Activated B cell treated with CpG ODN at 0.5 μM for 24 hours (primary cell): ENCODE measurements around the gene EPHA4. TPM values are rescaled to one million over a fixed set of nuclear protein-coding genes. Genes with fewer than 3 reads are reported as not detected.

Experiments used
- ATAC-seq: fragments of 200-7000 bp; cut with Tn5 transposase; one replicate; pipeline ENCODE4 v1.10.0; 2021; ENCODE audit warnings: low read depth, mild to moderate bottlenecking, moderate library complexity
- CTCF ChIA-PET: fragments of 350-600 bp; sonication (Branson Sonifier 250); formaldehyde crosslinking; loops from one replicate; lab custom pipeline; 2021; ENCODE audit warnings: antibody characterized with exemption; lab: Charles Lee
- POLR2A ChIA-PET: fragments of 350-600 bp; sonication (Branson Sonifier 250); formaldehyde crosslinking; loops from one replicate; lab custom pipeline; 2021; ENCODE audit warnings: antibody characterized with exemption; lab: Charles Lee
- DNase-seq: peaks from one replicate; pipeline ENCODE4 v3.0.0; 2022
- H3K27ac Mint-ChIP-seq: one replicate; pipeline ENCODE4 v1.8.0; 2020; ENCODE audit warnings: mixed read lengths
- H3K27me3 Mint-ChIP-seq: one replicate; pipeline ENCODE4 v1.8.0; 2021; ENCODE audit warnings: mixed read lengths
- H3K36me3 Mint-ChIP-seq: one replicate; pipeline ENCODE4 v1.8.0; 2021; ENCODE audit warnings: low read depth, mixed read lengths
- H3K4me1 Mint-ChIP-seq: one replicate; pipeline ENCODE4 v1.8.0; 2021; ENCODE audit warnings: mixed read lengths
- H3K4me3 Mint-ChIP-seq: one replicate; pipeline ENCODE4 v1.8.0; 2020; ENCODE audit warnings: mild to moderate bottlenecking, mixed read lengths
- H3K9me3 Mint-ChIP-seq: one replicate; pipeline ENCODE4 v1.8.0; 2020; ENCODE audit warnings: mixed read lengths
- CTCF ChIP-seq: fragments of 200-600 bp; IDR thresholded peaks from one replicate; pipeline ENCODE4 v1.8.0; 2022; ENCODE audit warnings: antibody characterized with exemption, mild to moderate bottlenecking
- intact Hi-C: fragments of 100-400 bp; cut with micrococcal nuclease; formaldehyde crosslinking; loops from one replicate; pipeline ENCODE4 v1.15.1; 2024
- total RNA-seq: library from RNA; stranded (reverse); gene quantifications from 2 replicates; pipeline ENCODE4 v1.2.3, GENCODE V29; 2022

Gene EPHA4
- total RNA-seq, 1 donor from 2014 or later: 26.4 TPM

DNA sequence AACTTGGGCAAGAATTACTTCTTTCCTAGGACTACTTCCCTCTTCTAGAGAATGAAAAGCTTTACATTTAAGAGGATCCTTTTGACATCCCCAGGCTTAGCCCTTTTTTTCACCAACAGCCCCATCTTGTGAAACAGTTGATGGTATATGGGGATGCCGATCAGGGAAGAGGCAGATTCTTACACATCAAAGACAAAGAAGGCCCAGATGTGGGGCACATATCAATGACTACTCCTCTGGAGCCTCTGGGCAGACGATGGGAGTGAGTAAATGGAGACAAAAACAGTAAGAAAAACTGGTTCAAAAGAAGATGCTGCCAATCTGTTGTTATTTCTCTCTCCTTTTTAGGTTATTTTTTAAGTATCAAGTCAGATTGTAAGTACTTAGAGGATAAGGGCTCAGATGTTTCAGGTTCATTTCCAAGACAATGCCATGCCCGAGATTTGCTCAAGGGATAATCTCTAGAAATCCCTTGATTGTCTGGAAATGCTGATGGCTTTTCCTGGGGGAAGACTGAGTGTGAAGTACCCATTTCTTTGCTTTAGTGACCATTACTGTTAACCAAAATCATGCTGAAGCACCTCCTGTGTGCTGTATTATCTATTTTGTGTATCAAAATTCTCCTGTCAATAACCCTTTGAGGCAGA lies 117.5 kb downstream of the EPHA4 start:
- intact Hi-C loops: no loop called here
- peaks cover 8% of the 10 kb centered on the region for H3K4me1 Mint-ChIP-seq
- DNase-seq: no peak
- peaks cover 25% of the 10 kb centered on the region for H3K36me3 Mint-ChIP-seq
- TF ChIP-seq CTCF: no peak
- no peak overlapping the region for H3K4me3 Mint-ChIP-seq
- no peak for ATAC-seq
- H3K27me3 Mint-ChIP-seq: no peaks in the 10 kb centered on the region
- no peak overlapping the region for H3K27ac Mint-ChIP-seq
- CTCF ChIA-PET: no interaction called here
- POLR2A ChIA-PET: no interaction called here
- H3K9me3 Mint-ChIP-seq: no peaks in the 10 kb centered on the region

- Mint-ChIP-seq H3K9me3 (no peaks in the 10 kb centered on the region), H3K27me3 (no peaks in the 10 kb centered on the region), H3K4me1 (peaks cover 22% of the 10 kb centered on the region), H3K27ac (no peak overlapping the region), H3K4me3 (no peak overlapping the region), H3K36me3 (peaks cover 25% of the 10 kb centered on the region)
- TF ChIP-seq CTCF: no peak
- POLR2A ChIA-PET: interaction anchor here (0.5 kb wide), 1 partner anchor 38 kb away, joined by 7 read pairs; no protein-coding TSS in a partner anchor
- ATAC-seq (no peak), DNase-seq (no peak)
- CTCF ChIA-PET: no interaction called here
- intact Hi-C loops: no loop called here
Observed at GRCh38 chr2:221451862-221452788, 120.0 kb downstream of the EPHA4 start.

DNA sequence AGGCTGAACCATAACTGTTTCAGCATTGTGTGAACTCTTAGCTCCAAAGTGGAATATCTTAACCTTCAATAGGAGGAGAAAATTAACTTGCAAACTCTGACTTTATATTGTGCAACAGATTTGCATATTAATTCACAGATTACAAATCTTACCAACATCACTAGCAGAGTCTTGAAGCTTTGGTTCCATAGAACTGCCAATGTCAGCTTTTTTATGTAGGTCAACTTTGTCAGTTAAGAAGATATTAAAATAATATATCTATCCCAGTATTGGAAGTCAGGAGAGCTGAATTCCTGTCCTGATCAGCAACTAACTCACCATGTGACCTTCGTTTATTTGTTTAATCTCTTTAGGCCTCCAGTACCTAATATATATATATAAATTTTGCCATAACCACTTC lies 121.8 kb downstream of the EPHA4 start:
- intact Hi-C loops: no loop called here
- ATAC-seq (no peak), DNase-seq (no peak)
- Mint-ChIP-seq H3K27ac (no peak overlapping the region), H3K9me3 (no peaks in the 10 kb centered on the region), H3K36me3 (peaks cover 18% of the 10 kb centered on the region), H3K27me3 (no peaks in the 10 kb centered on the region), H3K4me1 (peaks cover 22% of the 10 kb centered on the region), H3K4me3 (no peak overlapping the region)
- TF ChIP-seq CTCF: no peak
- CTCF ChIA-PET: interaction anchor here (1.2 kb wide), 1 partner anchor 13 kb away, joined by 3 read pairs; no protein-coding TSS in a partner anchor
- POLR2A ChIA-PET: no interaction called here

DNA sequence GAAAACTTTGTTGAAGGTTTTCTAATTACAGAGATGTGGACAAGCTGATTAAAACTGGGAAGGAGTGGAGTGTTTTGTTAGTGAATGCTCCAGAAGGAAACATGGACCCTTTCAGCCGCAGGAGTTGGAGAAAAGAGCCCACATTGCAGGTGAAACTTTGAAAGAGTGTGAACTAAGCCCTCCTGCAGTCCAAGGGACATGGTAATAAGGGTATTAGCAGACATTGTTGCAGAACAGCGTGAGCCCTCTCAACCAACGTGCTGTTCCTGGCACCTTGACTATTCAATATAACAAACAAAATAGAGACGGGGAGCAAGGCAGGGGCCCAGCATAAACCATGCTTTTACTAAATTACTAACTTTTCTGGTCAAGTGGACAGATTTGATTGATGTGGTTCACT lies 122.7 kb downstream of the EPHA4 start:
- Mint-ChIP-seq H3K27me3 (no peaks in the 10 kb centered on the region), H3K9me3 (no peaks in the 10 kb centered on the region), H3K27ac (no peak overlapping the region), H3K4me1 (peaks cover 22% of the 10 kb centered on the region), H3K4me3 (no peak overlapping the region), H3K36me3 (peaks cover 9% of the 10 kb centered on the region)
- no peak for ATAC-seq
- POLR2A ChIA-PET: no interaction called here
- DNase-seq: no peak
- no peak for TF ChIP-seq CTCF
- CTCF ChIA-PET: interaction anchor here (1.2 kb wide), 1 partner anchor 14 kb away, joined by 3 read pairs; no protein-coding TSS in a partner anchor
- intact Hi-C loops: no loop called here

DNA sequence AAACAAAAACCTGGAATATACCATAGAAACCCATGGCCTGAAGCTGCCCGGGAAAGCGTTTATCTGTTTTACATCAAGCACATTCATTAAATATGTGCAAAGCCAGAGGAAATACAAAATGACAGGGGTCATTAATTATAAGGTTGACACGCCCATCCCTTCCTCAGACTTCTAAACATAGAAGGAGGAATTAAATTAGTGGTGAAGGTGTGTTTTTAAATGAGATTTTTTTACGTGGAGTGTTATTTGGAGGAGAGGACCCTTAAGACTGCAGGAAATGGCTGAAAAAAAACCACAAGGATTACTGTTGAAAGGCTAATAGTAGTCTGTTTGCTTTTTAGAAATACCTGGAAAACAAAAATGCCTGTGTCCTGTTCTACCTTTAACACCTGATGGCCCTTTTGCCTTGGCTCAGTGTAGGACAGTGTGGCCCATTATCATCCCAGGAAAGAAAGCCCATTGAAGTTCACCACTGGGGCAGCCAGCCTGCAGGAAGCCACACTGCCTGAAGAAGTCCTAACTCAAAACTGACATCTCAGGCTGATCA lies 123.2 kb downstream of the EPHA4 start:
- Mint-ChIP-seq H3K36me3 (peaks cover 8% of the 10 kb centered on the region), H3K27ac (no peak overlapping the region), H3K9me3 (no peaks in the 10 kb centered on the region), H3K4me1 (peaks cover 22% of the 10 kb centered on the region), H3K4me3 (peak overlapping the region; percentile 11), H3K27me3 (no peaks in the 10 kb centered on the region)
- ATAC-seq (no peak), DNase-seq (no peak)
- intact Hi-C loops: no loop called here
- no peak for TF ChIP-seq CTCF
- ChIA-PET POLR2A (no interaction called here), CTCF (no interaction called here)
